ENCODE measurements around the gene ZNF827. TPM values are rescaled to one million over a fixed set of nuclear protein-coding genes. Genes with fewer than 3 reads are reported as not detected.

ZNF827 gene
- total RNA-seq, 1 donor from 2014 or later = 21.2 TPM

- no peak for DNase-seq (ENCODE audit: low read depth, low spot score)
- H3K27ac Mint-ChIP-seq (ENCODE audit: unreplicated experiment) = peak overlapping the region; percentile 28
These were observed 130.5 kb downstream of the ZNF827 start for GRCh38 chr4:145808021-145808650.

GRCh38 chr4:145805490-145805889 is 133.1 kb downstream of the ZNF827 start:
- H3K36me3 Mint-ChIP-seq (ENCODE audit: low read depth) = peaks cover 21% of the 10 kb centered on the region
- H3K4me3 Mint-ChIP-seq = no peak overlapping the region
- no peaks in the 10 kb centered on the region for H3K27me3 Mint-ChIP-seq (ENCODE audit: low read depth)
- peaks cover 6% of the 10 kb centered on the region for H3K9me3 Mint-ChIP-seq
- peak overlapping the region; percentile 19 for H3K27ac Mint-ChIP-seq (ENCODE audit: unreplicated experiment)
- no peak for DNase-seq (ENCODE audit: low read depth, low spot score)
- no peak for TF ChIP-seq CTCF (conservative IDR thresholded peaks at IDR 0.05)
- H3K4me1 Mint-ChIP-seq = peaks cover 33% of the 10 kb centered on the region

More at GRCh38 chr4:145808021-145808650, 130.5 kb downstream of the ZNF827 start:
- Mint-ChIP-seq H3K4me3 (peak overlapping the region; percentile 8), H3K9me3 (peaks cover 8% of the 10 kb centered on the region), H3K4me1 (peaks cover 26% of the 10 kb centered on the region), H3K36me3 (ENCODE audit: low read depth) (peaks cover 31% of the 10 kb centered on the region), H3K27me3 (ENCODE audit: low read depth) (no peaks in the 10 kb centered on the region)
- no peak for TF ChIP-seq CTCF (conservative IDR thresholded peaks at IDR 0.05)

- no peak for DNase-seq (ENCODE audit: low read depth, low spot score)
- Mint-ChIP-seq H3K4me1 (peaks cover 27% of the 10 kb centered on the region), H3K36me3 (ENCODE audit: low read depth) (peaks cover 10% of the 10 kb centered on the region), H3K27ac (ENCODE audit: unreplicated experiment) (no peak overlapping the region), H3K27me3 (ENCODE audit: low read depth) (no peaks in the 10 kb centered on the region), H3K9me3 (peaks cover 4% of the 10 kb centered on the region), H3K4me3 (no peak overlapping the region)
- TF ChIP-seq CTCF (conservative IDR thresholded peaks at IDR 0.05) = no peak
These were observed 134.5 kb downstream of the ZNF827 start for GRCh38 chr4:145804116-145804515.

- H3K9me3 Mint-ChIP-seq = no peaks in the 10 kb centered on the region
- H3K4me3 Mint-ChIP-seq = no peak overlapping the region
These were observed 139.4 kb downstream of the ZNF827 start for GRCh38 chr4:145799223-145799622.

GRCh38 chr4:145797278-145797677 is 141.3 kb downstream of the ZNF827 start:
- Mint-ChIP-seq H3K4me3 (no peak overlapping the region), H3K27ac (ENCODE audit: unreplicated experiment) (peak overlapping the region; percentile 12), H3K36me3 (ENCODE audit: low read depth) (no peaks in the 10 kb centered on the region), H3K4me1 (peaks cover 9% of the 10 kb centered on the region), H3K9me3 (no peaks in the 10 kb centered on the region), H3K27me3 (ENCODE audit: low read depth) (no peaks in the 10 kb centered on the region)
- no peak for TF ChIP-seq CTCF (conservative IDR thresholded peaks at IDR 0.05)
- no peak for DNase-seq (ENCODE audit: low read depth, low spot score)

More at GRCh38 chr4:145799223-145799622, 139.4 kb downstream of the ZNF827 start:
- Mint-ChIP-seq H3K27me3 (ENCODE audit: low read depth) (no peaks in the 10 kb centered on the region), H3K4me1 (peaks cover 10% of the 10 kb centered on the region), H3K27ac (ENCODE audit: unreplicated experiment) (no peak overlapping the region), H3K36me3 (ENCODE audit: low read depth) (no peaks in the 10 kb centered on the region)
- no peak for TF ChIP-seq CTCF (conservative IDR thresholded peaks at IDR 0.05)
- DNase-seq (ENCODE audit: low read depth, low spot score) = no peak
